ENCODE data around the gene SYNE3.

SYNE3 gene

GRCh38 chr14:95531473-95531872 is 15.0 kb upstream of the SYNE3 start:
- H3K4me1 ChIP-seq: peaks cover 8% of the 10 kb centered on the region
- H2AFZ ChIP-seq: no peak overlapping the region
- no peak overlapping the region for H3K4me3 ChIP-seq (ENCODE audit: low read depth, low read length)
- no peak for TF ChIP-seq CTCF (IDR thresholded peaks at IDR 0.05)
- H3K36me3 ChIP-seq (ENCODE audit: control insufficient read depth, insufficient read depth, low read length): no peaks in the 10 kb centered on the region
- no peak overlapping the region for H3K9ac ChIP-seq
- H3K9me3 ChIP-seq (ENCODE audit: control insufficient read depth, low read length): no peaks in the 10 kb centered on the region
- H3K27me3 ChIP-seq (ENCODE audit: control insufficient read depth, insufficient read depth, low read length): no peaks in the 10 kb centered on the region
- H3K79me2 ChIP-seq: peaks cover 19% of the 10 kb centered on the region
- no peak overlapping the region for H3K4me2 ChIP-seq (ENCODE audit: low read length)
- H3K27ac ChIP-seq: no peak overlapping the region

- H3K27ac ChIP-seq: no peak overlapping the region
- no peak overlapping the region for H3K4me2 ChIP-seq (ENCODE audit: low read length)
- H3K27me3 ChIP-seq (ENCODE audit: control insufficient read depth, insufficient read depth, low read length): no peaks in the 10 kb centered on the region
- H3K4me1 ChIP-seq: peaks cover 5% of the 10 kb centered on the region
- H3K36me3 ChIP-seq (ENCODE audit: control insufficient read depth, insufficient read depth, low read length): no peaks in the 10 kb centered on the region
- H2AFZ ChIP-seq: no peak overlapping the region
- TF ChIP-seq CTCF (IDR thresholded peaks at IDR 0.05): no peak
- H3K4me3 ChIP-seq (ENCODE audit: low read depth, low read length): no peak overlapping the region
- no peak overlapping the region for H3K9ac ChIP-seq
- no peaks in the 10 kb centered on the region for H3K9me3 ChIP-seq (ENCODE audit: control insufficient read depth, low read length)
- peaks cover 11% of the 10 kb centered on the region for H3K79me2 ChIP-seq
These were observed 14.2 kb upstream of the SYNE3 start for GRCh38 chr14:95530473-95531276.

GRCh38 chr14:95529216-95529615 is 12.8 kb upstream of the SYNE3 start:
- H3K27me3 ChIP-seq (ENCODE audit: control insufficient read depth, insufficient read depth, low read length): no peaks in the 10 kb centered on the region
- H3K79me2 ChIP-seq: peaks cover 5% of the 10 kb centered on the region
- TF ChIP-seq CTCF (IDR thresholded peaks at IDR 0.05): no peak
- no peaks in the 10 kb centered on the region for H3K9me3 ChIP-seq (ENCODE audit: control insufficient read depth, low read length)
- no peak overlapping the region for H3K9ac ChIP-seq
- H3K4me2 ChIP-seq (ENCODE audit: low read length): no peak overlapping the region
- H3K4me1 ChIP-seq: peaks cover 5% of the 10 kb centered on the region
- no peak overlapping the region for H3K4me3 ChIP-seq (ENCODE audit: low read depth, low read length)
- no peak overlapping the region for H3K27ac ChIP-seq
- H3K36me3 ChIP-seq (ENCODE audit: control insufficient read depth, insufficient read depth, low read length): no peaks in the 10 kb centered on the region
- H2AFZ ChIP-seq: no peak overlapping the region

GRCh38 chr14:95527387-95528002 is 11.0 kb upstream of the SYNE3 start:
- Histone ChIP-seq H3K79me2 (no peaks in the 10 kb centered on the region), H3K9ac (no peak overlapping the region), H3K4me2 (ENCODE audit: low read length) (no peak overlapping the region), H3K4me1 (peaks cover 5% of the 10 kb centered on the region), H2AFZ (no peak overlapping the region), H3K27me3 (ENCODE audit: control insufficient read depth, insufficient read depth, low read length) (no peaks in the 10 kb centered on the region), H3K36me3 (ENCODE audit: control insufficient read depth, insufficient read depth, low read length) (no peaks in the 10 kb centered on the region), H3K4me3 (ENCODE audit: low read depth, low read length) (no peak overlapping the region), H3K9me3 (ENCODE audit: control insufficient read depth, low read length) (no peaks in the 10 kb centered on the region), H3K27ac (peak overlapping the region; percentile 57)
- TF ChIP-seq CTCF (IDR thresholded peaks at IDR 0.05): peak; percentile 75

Data from parathyroid adenoma (tissue), 2 donors.